Smooth muscle cell (in vitro differentiated cells): ENCODE results near the gene ZNF329. TPM values are rescaled to one million over a fixed set of nuclear protein-coding genes. Genes with fewer than 3 reads are reported as not detected.

ENCODE experiments used
- DNase-seq: peaks from one replicate; lab custom pipeline; 2025; ENCODE audit not compliant: unreplicated experiment; lab: John Stamatoyannopoulos, UW
- H2AFZ ChIP-seq: fragments of 200-600 bp; sonication (generic); 2 replicates; pipeline ENCODE4 v1.6.0; 2016; ENCODE audit warnings: antibody characterized with exemption, low read depth, mild to moderate bottlenecking
- H3F3A ChIP-seq: fragments of 200-600 bp; sonication (generic); 2 replicates; pipeline ENCODE4 v1.6.0; 2017; ENCODE audit warnings: antibody characterized with exemption, low read depth
- H3K27ac ChIP-seq: fragments of 200-600 bp; sonication (generic); 2 replicates; pipeline ENCODE4 v1.5.1; 2016; ENCODE audit warnings: low read depth, mild to moderate bottlenecking
- H3K27me3 ChIP-seq: fragments of 200-600 bp; sonication (generic); 2 replicates; pipeline ENCODE4 v1.6.1; 2016; ENCODE audit warnings: low read depth, mild to moderate bottlenecking
- H3K36me3 ChIP-seq: fragments of 200-600 bp; sonication (generic); 2 replicates; pipeline ENCODE4 v1.5.1; 2016; ENCODE audit warnings: low read depth
- H3K4me1 ChIP-seq: fragments of 200-600 bp; sonication (generic); 2 replicates; pipeline ENCODE4 v1.5.1; 2016; ENCODE audit warnings: low read depth
- H3K4me2 ChIP-seq: fragments of 200-600 bp; sonication (generic); 2 replicates; pipeline ENCODE4 v1.6.0; 2016; ENCODE audit warnings: mild to moderate bottlenecking
- H3K4me3 ChIP-seq: fragments of 200-600 bp; sonication (generic); 2 replicates; pipeline ENCODE4 v1.5.1; 2016; ENCODE audit warnings: mild to moderate bottlenecking
- H3K79me2 ChIP-seq: fragments of 200-600 bp; sonication (generic); 2 replicates; pipeline ENCODE4 v1.6.0; 2016; ENCODE audit warnings: low read depth, mild to moderate bottlenecking
- H3K9ac ChIP-seq: fragments of 200-600 bp; sonication (generic); 2 replicates; pipeline ENCODE4 v1.6.0; 2016; ENCODE audit warnings: low read depth
- H3K9me3 ChIP-seq: fragments of 200-600 bp; sonication (generic); replicated peaks from 2 replicates; pipeline ENCODE4 v1.5.1; 2016; ENCODE audit warnings: low read depth
- H4K20me1 ChIP-seq: fragments of 200-600 bp; sonication (generic); 2 replicates; pipeline ENCODE4 v1.6.0; 2016; ENCODE audit warnings: low read depth
- WGBS: methylation state at CpG from one replicate; pipeline ENCODE4 v1.1.7; 2016; ENCODE audit warnings: low lambda C conversion rate; 5-methylcytosine and 5-hydroxymethylcytosine counted together
- polyA plus RNA-seq: library from polyadenylated mRNA; unstranded; fragments of >200 nt; fragmentation: Nextera tagmentation; extraction: Ambion mirVana; gene quantifications from 2 replicates; pipeline ENCODE4 v1.2.1, GENCODE V29; 2016
- total RNA-seq: library from RNA; depleted of rRNA; stranded (reverse); fragments of >200 nt; gene quantifications from 2 replicates; pipeline ENCODE4 v1.2.3, GENCODE V29; 2014
- TF ChIP-seq, protein P1 (sequence below): fragments of 200-600 bp; sonication (generic); IDR thresholded peaks from 2 replicates; pipeline ENCODE4 v1.5.1; 2017; ENCODE audit warnings: borderline replicate concordance, mild to moderate bottlenecking, antibody characterized with exemption; ENCODE audit not compliant: insufficient read depth, poor library complexity, severe bottlenecking

The ZNF329 gene
- total and polyA plus RNA-seq, 2 experiments from 2014 or later: 2.3 to 22.3 TPM

DNA sequence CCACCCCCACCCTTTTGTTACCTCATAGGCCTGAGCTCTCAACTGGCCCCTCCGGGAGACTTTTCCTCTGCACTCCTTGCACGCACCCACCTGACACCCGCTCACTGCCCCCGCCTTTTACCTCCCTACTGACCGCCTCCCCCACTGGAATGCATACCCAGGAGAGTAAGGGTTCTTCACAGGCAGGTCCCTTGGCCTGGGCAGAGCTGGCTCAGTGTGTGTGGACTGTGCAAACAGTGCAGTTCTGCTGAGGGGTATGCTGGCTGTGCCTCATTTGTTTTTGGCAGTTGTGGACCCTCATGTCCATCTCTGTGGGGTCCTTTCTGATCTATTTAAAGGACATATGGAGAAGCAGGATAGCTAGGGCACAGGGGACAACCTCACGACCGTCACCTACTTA lies 57.5 kb downstream of the ZNF329 start:
- H3K4me2 ChIP-seq: no peak overlapping the region
- DNase-seq: no peak
- no peak overlapping the region for H2AFZ ChIP-seq
- no peak overlapping the region for H3K9ac ChIP-seq
- H3K4me3 ChIP-seq: no peak overlapping the region
- 95% methylated on average over 7 of the region's 7 CpGs for WGBS
- H4K20me1 ChIP-seq: no peaks in the 10 kb centered on the region
- TF ChIP-seq, protein P1, sequence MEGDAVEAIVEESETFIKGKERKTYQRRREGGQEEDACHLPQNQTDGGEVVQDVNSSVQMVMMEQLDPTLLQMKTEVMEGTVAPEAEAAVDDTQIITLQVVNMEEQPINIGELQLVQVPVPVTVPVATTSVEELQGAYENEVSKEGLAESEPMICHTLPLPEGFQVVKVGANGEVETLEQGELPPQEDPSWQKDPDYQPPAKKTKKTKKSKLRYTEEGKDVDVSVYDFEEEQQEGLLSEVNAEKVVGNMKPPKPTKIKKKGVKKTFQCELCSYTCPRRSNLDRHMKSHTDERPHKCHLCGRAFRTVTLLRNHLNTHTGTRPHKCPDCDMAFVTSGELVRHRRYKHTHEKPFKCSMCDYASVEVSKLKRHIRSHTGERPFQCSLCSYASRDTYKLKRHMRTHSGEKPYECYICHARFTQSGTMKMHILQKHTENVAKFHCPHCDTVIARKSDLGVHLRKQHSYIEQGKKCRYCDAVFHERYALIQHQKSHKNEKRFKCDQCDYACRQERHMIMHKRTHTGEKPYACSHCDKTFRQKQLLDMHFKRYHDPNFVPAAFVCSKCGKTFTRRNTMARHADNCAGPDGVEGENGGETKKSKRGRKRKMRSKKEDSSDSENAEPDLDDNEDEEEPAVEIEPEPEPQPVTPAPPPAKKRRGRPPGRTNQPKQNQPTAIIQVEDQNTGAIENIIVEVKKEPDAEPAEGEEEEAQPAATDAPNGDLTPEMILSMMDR: no peak
- no peaks in the 10 kb centered on the region for H3K4me1 ChIP-seq
- H3K27me3 ChIP-seq: no peaks in the 10 kb centered on the region
- no peaks in the 10 kb centered on the region for H3K9me3 ChIP-seq
- H3F3A ChIP-seq: no peaks in the 10 kb centered on the region
- H3K79me2 ChIP-seq: peaks cover 21% of the 10 kb centered on the region
- H3K27ac ChIP-seq: no peak overlapping the region
- H3K36me3 ChIP-seq: no peaks in the 10 kb centered on the region

DNA sequence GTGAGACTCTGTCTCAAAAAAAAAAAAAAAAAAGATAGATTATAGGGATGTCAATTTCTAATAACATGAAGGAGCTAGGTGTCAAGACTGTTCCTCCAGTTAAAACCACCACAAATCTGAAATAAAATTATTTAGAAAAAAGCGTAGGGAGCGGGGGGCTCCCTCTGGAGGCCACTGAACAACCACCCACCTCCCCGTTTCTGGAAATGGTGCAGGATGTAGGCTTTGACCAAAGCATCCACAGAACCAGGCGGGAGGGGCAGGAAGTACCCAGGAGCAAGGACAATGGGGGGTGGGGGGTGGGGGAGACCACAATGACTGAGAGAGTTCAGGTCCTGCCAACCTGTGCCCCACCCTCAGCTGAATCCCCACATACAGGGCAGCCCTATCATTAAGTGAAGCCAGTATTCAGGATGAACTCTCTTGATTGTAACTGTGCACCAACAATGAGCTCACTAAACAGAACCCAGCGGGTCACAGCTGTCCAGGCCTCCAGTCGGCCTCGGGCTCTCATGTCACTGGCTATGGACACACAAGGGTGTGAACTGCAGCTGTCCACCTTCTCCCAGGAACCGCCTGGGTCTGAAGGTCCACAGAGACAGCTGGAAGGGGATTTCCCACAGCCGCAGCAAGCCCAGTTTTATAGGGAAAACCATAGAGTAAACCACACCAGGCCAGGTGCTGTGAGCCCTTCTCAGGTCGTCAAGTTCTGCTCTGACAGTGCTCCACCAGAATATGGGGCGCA lies 59.2 kb downstream of the ZNF329 start:
- Histone ChIP-seq H3K36me3 (no peaks in the 10 kb centered on the region), H3K79me2 (peaks cover 10% of the 10 kb centered on the region), H3F3A (no peaks in the 10 kb centered on the region), H3K27ac (no peak overlapping the region), H2AFZ (no peak overlapping the region), H3K4me2 (no peak overlapping the region), H3K4me1 (no peaks in the 10 kb centered on the region), H3K9me3 (no peaks in the 10 kb centered on the region), H3K27me3 (no peaks in the 10 kb centered on the region), H3K4me3 (no peak overlapping the region), H4K20me1 (no peaks in the 10 kb centered on the region), H3K9ac (no peak overlapping the region)
- 93% methylated on average over 11 of the region's 11 CpGs for WGBS
- TF ChIP-seq, protein P1: no peak
- no peak for DNase-seq

DNA sequence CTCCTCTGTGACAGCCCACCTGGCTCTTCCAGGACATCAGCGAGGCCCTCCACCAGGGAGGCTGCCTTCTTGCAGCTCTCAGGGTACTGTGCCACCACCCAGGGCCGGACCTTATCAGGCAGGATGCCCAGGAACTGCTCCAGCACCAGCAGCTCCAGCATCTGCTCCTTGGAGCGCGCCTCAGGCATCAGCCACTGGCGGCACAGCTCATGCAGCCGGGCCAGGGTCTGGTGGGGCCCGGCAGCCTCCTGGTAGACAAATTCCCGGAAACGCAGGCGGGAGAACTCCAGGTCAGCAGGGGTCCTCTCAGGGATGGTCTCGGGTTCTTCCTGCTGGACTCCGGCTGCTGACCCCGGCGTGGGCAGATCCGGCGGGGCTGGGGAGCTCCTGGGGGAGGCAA lies 60.7 kb downstream of the ZNF329 start:
- Histone ChIP-seq H3K9me3 (no peaks in the 10 kb centered on the region), H2AFZ (no peak overlapping the region), H3F3A (no peaks in the 10 kb centered on the region), H3K4me3 (no peak overlapping the region), H3K27me3 (no peaks in the 10 kb centered on the region), H3K79me2 (peaks cover 5% of the 10 kb centered on the region), H3K4me1 (no peaks in the 10 kb centered on the region), H3K27ac (no peak overlapping the region), H3K36me3 (no peaks in the 10 kb centered on the region), H3K9ac (no peak overlapping the region), H3K4me2 (no peak overlapping the region), H4K20me1 (no peaks in the 10 kb centered on the region)
- no peak for DNase-seq
- TF ChIP-seq, protein P1: no peak
- 98% methylated on average over 16 of the region's 16 CpGs for WGBS

DNA sequence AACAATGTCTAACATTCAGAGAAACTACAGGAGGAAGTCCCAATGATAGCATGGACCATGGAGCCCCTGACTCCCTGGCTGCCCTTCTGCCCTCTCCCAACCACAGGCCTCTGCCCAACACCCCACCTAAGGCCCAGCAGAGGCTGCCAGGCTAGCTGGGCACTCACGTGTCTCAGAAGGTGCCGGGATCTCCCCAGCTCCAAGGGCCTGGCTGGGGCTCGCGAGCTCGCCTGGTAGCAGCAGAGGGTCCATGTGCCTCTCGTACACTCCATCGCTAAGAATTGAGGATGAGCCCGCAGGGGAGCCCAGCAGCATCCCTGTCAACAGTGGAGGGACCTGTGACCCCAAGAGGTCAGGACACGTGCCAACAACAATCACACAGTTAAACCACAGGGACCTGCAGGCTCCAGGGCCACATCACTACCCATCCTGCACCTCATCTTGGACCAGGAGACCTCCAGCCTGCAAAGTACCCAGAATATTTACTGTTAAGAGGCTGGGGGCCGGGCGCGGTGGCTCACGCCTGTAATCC lies 62.0 kb downstream of the ZNF329 start:
- H4K20me1 ChIP-seq: no peaks in the 10 kb centered on the region
- H3K4me1 ChIP-seq: no peaks in the 10 kb centered on the region
- no peaks in the 10 kb centered on the region for H3K36me3 ChIP-seq
- DNase-seq: no peak
- peaks cover 9% of the 10 kb centered on the region for H3K9me3 ChIP-seq
- H3K9ac ChIP-seq: no peak overlapping the region
- H3K27ac ChIP-seq: no peak overlapping the region
- 97% methylated on average over 13 of the region's 13 CpGs for WGBS
- H3K27me3 ChIP-seq: no peaks in the 10 kb centered on the region
- H3F3A ChIP-seq: no peaks in the 10 kb centered on the region
- no peak overlapping the region for H3K4me2 ChIP-seq
- TF ChIP-seq, protein P1: no peak
- H3K79me2 ChIP-seq: no peaks in the 10 kb centered on the region
- H3K4me3 ChIP-seq: no peak overlapping the region
- no peak overlapping the region for H2AFZ ChIP-seq
